Kidney epithelial cell (primary cell): ENCODE data around the gene RASGRF2. TPM values are rescaled to one million over a fixed set of nuclear protein-coding genes. Genes with fewer than 3 reads are reported as not detected.

Experiments
- DNase-seq: peaks from one replicate; pipeline ENCODE4 v3.0.0-alpha.2; 2010; ENCODE audit warnings: low read depth
- H3K27me3 ChIP-seq: 2 replicates; pipeline ENCODE4 v1.6.0; 2011; ENCODE audit warnings: low read length; ENCODE audit not compliant: control insufficient read depth, insufficient read depth
- H3K36me3 ChIP-seq: 2 replicates; pipeline ENCODE4 v1.5.1; 2011; ENCODE audit warnings: low read length; ENCODE audit not compliant: control insufficient read depth, insufficient read depth
- H3K4me3 ChIP-seq: 2 replicates; pipeline ENCODE4 v1.5.1; 2011; ENCODE audit warnings: low read depth, mild to moderate bottlenecking, control low read depth, low read length
- CTCF ChIP-seq: IDR thresholded peaks from 2 replicates; pipeline ENCODE4 v1.5.1; 2011; ENCODE audit warnings: mild to moderate bottlenecking, moderate library complexity, low read length, control low read depth, inconsistent platforms; ENCODE audit not compliant: insufficient read depth, poor library complexity, severe bottlenecking
- total RNA-seq: library from RNA; depleted of rRNA; stranded (reverse); fragments of >200 nt; gene quantifications from 2 replicates; pipeline ENCODE4 v1.2.3, GENCODE V29; 2015

Gene RASGRF2
- total RNA-seq, 1 donor from 2014 or later: 5.8 TPM

DNA sequence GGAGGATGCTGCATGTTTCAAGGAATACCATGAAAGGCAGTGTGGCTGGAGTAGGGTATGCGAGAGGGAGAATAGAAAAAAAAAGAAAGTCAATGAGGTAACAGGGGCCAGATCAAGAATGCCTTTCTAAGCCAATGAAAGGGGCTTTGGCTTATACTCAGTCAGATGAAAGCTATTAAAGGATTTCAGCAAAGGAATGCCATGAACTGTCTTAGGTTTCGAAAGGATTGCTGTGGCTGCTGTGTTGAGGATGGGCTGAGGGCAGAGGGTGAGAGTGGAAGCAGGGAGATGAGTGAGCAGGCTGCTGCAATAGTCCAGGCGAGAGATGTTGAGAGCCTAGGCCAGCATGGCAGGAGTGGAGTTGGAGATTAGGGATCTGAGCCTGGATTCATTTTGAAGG, 137.6 kb downstream of the RASGRF2 start:
- TF ChIP-seq CTCF: no peak
- H3K36me3 ChIP-seq: peaks cover 1% of the 10 kb centered on the region
- no peak for DNase-seq
- no peaks in the 10 kb centered on the region for H3K27me3 ChIP-seq
- no peak overlapping the region for H3K4me3 ChIP-seq

- Histone ChIP-seq H3K36me3 (no peaks in the 10 kb centered on the region), H3K4me3 (no peak overlapping the region), H3K27me3 (no peaks in the 10 kb centered on the region)
- no peak for TF ChIP-seq CTCF
- no peak for DNase-seq
These were observed 145.2 kb downstream of the RASGRF2 start for GRCh38 chr5:81105261-81105877.

- H3K4me3 ChIP-seq: no peak overlapping the region
- DNase-seq: no peak
- no peaks in the 10 kb centered on the region for H3K36me3 ChIP-seq
- no peak for TF ChIP-seq CTCF
- H3K27me3 ChIP-seq: no peaks in the 10 kb centered on the region
These were observed 155.1 kb downstream of the RASGRF2 start for GRCh38 chr5:81115261-81115660.

- no peak for TF ChIP-seq CTCF
- DNase-seq: no peak
- no peaks in the 10 kb centered on the region for H3K36me3 ChIP-seq
- no peaks in the 10 kb centered on the region for H3K27me3 ChIP-seq
- H3K4me3 ChIP-seq: no peak overlapping the region
These were observed 157.4 kb downstream of the RASGRF2 start for GRCh38 chr5:81117566-81117965.

- TF ChIP-seq CTCF: no peak
- DNase-seq: no peak
- H3K27me3 ChIP-seq: no peaks in the 10 kb centered on the region
These were observed 161.1 kb downstream of the RASGRF2 start for GRCh38 chr5:81121273-81121672.

More at GRCh38 chr5:81121273-81121672, 161.1 kb downstream of the RASGRF2 start:
- Histone ChIP-seq H3K4me3 (no peak overlapping the region), H3K36me3 (no peaks in the 10 kb centered on the region)
